Thyroid gland (tissue), 4 donors: ENCODE results near the gene CIB2.

Experiments
- CTCF ChIP-seq, 6 experiments: fragments of 200-600 bp in 3 of 6; fragments of 450-650 bp in 3 of 6; sonication (generic) in 3 of 6; IDR thresholded peaks; one replicate each; pipeline ENCODE4 v1.5.1; 2016 to 2019; ENCODE audit warnings: antibody characterized with exemption in 6 of 6, mild to moderate bottlenecking in 2 of 6, inconsistent platforms in 1 of 6, moderate library complexity in 1 of 6
- POLR2A ChIP-seq, 2 donors: fragments of 450-650 bp; IDR thresholded peaks; one replicate each; pipeline ENCODE4 v1.6.1; 2017; ENCODE audit warnings: antibody characterized with exemption in 2 of 2, mild to moderate bottlenecking in 2 of 2, moderate library complexity in 1 of 2

- no peak for TF ChIP-seq CTCF (IDR thresholded peaks at IDR 0.05)
- TF ChIP-seq POLR2A (IDR thresholded peaks at IDR 0.05), result no peak
Observed at GRCh38 chr15:78149805-78150751, 18.8 kb upstream of the CIB2 start.
